Measurements from ENCODE around the gene MMP15. TPM values are rescaled to one million over a fixed set of nuclear protein-coding genes. Genes with fewer than 3 reads are reported as not detected.
"Not testable (repeated sequence)": the region's sequence is repeated elsewhere in the genome, so short reads cannot be mapped to it uniquely, and the experiment has no call there.

MMP15 gene
- 1.9 and 5.0 TPM in 2 replicates for total RNA-seq (2014; rRNA removed)
- 3.4 TPM for polyA plus RNA-seq (2012)

- DNase-seq (ENCODE audit: low read depth): peak; percentile 51
Measured at GRCh38 chr16:58025351-58026138, at the start of gene MMP15. MMP15 (plus strand) TSS chr16:58025754; CDS start chr16:58026351, 597 bp downstream.

GRCh38 chr16:57976331-57976796 is 49.2 kb upstream of the MMP15 start:
- DNase-seq (ENCODE audit: low read depth): no peak

DNA sequence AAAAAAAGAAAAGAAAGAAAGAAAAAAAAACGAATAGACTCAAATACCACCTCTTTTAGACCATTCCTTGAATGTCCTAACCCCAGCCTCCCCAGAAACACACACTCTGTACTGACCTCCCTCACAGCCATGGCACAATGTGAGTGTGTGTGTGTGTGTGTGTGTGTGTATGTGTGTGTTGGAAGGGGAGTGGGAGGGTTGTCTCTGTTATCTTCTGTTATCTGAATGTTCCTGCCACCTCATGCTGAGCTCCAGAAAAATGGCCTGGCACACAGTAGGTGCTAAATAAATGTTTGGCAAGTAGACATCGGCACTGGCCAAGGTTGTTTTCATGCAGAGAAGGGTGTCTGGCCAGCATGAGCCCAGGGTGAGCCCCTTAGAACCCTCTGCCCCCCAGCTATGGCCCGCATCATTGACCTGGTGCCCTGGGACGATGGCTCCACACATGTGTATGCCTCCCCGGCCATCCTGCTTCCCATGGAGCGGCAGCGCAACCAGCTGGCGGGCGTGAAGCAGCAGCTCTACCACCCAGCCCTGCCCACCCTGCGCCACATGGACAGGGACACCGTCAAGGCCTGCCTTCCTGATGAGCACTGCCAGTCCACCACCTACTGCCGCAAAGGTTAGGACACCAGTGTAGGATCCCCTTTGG is 48.0 kb upstream of the MMP15 start:
- DNase-seq (ENCODE audit: low read depth): no peak

DNA sequence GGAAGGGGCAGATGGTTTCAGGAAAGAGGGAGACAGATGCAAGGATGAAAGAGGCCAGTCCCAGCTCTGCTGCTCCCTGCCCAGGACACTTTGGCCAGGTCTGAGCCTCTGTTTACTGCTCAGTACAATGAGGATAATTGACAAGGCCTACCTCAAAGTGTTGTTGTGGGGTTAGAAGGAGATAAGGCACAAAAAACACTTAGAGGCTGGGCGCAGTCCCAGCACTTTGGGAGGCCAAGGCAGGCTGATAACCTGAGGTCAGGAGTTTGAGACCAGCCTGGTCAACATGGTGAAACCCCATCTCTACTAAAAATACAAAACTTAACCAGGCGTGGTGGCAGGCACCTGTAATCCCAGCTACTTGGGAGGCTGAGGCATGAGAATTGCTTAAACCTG is 47.5 kb upstream of the MMP15 start:
- DNase-seq (ENCODE audit: low read depth): not testable (repeated sequence)

DNA sequence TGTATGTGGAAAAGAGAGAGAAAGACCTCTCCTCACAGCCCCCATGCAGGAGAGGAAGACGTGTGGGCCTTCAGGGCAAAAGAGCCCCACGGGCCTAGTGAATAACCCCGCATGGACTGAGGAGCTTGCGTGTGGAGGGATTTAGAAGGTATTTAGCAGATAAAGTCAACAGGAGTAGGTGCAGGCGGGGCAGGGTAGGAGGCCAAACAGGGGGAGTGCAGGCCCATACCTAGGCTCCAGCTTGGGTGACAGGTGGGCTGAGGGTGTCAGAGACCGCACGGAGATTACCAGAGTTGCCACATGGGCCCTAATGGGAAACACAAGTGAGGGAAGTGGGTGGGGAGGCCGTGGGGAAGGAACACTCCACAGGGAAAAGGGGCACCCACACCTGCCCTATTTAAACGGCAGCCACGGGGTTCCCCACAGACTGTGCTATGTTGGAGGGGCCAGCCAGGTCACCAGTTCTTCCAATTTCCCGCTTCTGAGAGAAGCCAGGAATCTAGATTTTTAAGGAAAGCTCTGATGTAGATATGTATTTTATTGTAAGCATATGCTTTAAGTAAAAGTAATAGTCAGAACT is 46.5 kb upstream of the MMP15 start:
- no peak for DNase-seq (ENCODE audit: low read depth)

DNA sequence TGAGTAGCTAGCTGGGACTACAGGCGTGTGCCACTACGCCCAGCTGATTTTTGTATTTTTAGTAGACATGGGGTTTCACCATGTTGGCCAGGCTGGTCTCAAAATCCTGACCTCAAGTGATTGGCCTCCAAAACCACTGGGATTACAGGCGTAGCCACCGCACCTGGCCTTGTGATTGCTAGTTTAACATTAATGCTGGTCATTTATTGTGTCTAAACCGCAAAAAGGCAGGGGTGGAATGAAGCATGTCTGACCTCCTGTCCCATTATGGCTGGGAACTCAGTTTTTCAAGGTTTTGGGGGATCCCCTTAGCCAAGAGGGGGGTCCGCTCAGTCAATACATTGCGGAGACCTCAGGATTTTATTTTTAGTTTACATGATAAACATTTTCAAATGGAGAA is 43.9 kb upstream of the MMP15 start:
- no peak for DNase-seq (ENCODE audit: low read depth)

DNA sequence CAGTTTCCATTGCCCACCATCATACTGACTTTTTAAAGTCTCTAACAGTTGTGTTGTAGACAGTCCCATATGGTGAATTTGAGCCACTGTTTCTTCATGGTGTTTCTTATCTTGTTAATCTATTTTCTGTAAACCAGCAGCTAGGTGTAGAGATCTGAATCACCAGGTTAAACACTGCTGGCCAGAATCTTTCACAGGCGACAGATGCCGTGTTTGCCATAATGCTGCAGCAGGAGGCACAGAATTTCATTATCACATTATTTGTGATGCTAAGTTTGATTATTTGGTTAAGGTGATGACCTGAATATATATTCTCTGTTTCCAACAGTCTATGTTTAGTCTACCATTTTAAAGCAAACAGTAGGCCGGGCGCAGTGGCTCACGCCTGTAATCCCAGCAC is 43.2 kb upstream of the MMP15 start:
- no peak for DNase-seq (ENCODE audit: low read depth)

GRCh38 chr16:57984443-57985203 is 40.9 kb upstream of the MMP15 start:
- DNase-seq (ENCODE audit: low read depth): no peak

DNA sequence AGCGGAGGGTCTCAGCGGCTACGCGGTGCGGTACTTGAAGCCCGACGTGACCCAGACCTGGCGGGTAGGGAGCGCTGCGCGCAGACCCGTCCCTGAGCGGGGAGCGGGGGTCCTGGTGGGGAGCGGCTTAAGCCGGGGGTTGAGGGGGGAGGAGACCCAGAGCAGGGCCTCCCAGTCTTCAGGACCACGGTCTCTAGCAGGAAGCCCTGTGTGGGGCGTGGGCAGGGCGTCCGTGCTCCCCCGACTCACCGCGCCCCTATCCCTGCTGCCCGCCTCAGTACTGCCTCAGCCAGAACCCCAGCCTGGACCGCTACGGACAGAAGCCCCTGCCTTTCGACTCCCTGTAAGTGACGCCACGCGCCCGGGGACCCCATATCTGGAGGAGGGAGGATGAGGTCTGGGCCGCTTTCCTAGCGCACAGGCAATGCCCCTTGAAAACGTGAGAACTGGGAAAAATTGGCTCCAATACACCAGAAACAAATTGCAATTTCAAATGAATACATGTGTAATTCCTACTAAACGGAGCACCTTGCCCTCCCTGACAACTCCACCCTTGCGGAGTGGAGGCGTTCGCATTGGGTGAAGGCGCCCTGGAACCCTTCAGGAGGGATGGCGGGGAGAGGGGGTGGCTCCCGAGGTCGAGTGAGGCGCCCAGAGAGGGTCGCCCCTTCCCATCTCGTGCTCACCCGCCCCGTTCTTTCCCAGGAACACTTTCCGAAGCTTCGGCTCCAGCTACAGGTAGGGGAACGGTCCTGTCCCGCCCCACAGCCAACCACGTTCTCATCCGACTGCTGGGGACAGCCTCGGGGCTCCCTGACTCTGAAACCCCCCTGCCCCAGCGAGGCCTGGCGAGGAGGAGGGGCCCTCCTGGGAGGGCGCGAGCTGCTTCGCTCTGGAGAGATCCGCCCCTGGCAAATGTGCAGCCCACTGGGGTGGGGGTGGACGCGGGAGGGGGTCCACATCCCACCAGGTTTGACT is 40.1 kb upstream of the MMP15 start:
- no peak for DNase-seq (ENCODE audit: low read depth)

DNA sequence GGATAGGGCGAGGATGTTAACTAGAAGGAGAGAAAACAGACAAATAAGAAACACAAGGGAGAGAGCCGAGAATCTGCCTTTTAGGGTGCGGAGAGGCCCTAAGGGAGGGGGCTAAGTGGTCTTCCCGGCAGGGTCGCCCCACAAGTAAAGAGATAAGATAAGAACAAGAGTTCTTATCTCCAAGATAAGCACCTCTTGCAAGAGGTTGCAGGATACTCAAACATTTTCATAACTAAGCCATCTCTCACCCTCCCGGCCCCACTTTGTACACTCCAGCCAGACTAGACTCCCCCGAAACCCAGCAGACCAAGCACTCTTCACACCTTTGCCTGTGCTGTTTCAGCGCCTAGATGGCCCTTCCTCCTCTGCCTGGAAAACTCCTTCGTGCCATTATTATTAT is 39.4 kb upstream of the MMP15 start:
- no peak for DNase-seq (ENCODE audit: low read depth)

DNA sequence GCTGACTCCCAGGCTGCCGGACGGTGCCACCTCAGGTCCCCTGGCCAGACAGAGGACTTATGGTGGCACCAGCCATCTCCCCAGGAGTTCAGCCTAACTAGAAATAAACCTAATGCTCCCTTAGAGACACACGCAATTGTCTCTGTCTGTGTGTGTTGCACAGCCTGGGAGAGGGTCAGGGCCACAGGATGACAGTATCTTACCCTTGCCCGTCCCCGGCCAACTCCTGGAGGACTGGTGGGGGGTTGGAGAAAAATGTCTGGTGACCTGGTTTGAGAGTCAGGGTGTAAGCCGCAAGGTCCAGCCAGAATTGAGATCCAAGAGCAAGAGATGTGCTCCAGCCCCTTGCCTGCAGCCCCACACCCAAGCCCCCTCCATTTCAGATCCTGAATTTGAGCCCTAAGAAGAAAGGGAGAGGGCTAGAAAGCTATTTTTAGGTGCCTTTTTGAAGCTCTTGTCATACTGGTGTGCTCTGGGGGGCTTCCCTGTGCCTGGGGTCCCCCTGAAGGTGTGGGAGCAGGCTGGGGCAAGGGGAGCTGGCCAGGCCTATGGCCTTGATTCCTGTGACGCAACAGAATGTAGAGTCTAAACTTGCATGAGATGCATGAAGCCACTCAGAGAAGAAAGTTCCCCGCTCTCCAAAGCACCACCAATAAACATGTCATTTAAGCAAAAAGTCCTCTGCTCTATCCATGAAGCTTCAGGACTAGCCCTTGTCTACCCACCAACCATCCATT is 37.9 kb upstream of the MMP15 start:
- DNase-seq (ENCODE audit: low read depth): no peak

GRCh38 chr16:57988929-57989328 is 36.6 kb upstream of the MMP15 start:
- no peak for DNase-seq (ENCODE audit: low read depth)

- DNase-seq (ENCODE audit: low read depth): no peak
Measured at GRCh38 chr16:57991551-57992059, 33.9 kb upstream of the MMP15 start.

DNA sequence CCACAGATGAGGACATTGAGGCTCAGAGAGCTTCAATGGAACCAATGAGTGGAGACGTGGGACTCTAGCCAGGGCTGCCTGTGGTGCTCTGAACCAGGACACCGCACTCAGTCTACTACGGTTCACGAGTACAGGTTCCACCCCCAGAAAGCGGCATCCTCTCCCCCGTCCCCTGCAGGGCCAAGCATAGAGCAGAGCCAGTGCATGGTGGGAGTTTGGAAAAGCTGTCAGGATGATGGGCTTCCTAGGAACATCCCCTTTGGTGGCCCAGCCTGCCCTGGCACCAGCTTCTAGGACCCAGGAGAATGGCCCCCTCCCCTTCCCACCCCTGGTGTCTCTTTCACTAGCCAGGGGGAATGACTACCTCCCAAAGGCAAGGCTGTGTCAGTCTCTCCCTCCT is 33.5 kb upstream of the MMP15 start:
- DNase-seq (ENCODE audit: low read depth): no peak

DNA sequence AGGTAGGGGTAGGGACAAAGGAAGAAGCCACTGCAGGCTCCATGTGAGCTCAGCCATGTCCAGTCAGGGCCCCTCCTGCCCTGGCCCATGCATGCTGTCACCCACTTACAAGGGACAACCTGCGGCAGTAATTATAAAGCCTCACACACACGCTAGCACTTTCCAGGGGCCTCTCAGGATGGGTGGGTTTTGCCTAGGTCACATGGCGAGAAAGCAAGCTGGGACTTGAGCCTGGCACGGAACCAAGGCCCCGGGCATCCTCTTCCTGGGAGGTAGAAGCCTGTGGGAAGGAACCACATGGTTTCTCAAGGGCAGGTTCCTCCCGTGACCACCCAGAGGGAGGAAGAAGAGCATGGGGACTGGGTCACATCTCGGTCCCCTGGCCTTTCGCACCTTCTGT is 32.1 kb upstream of the MMP15 start:
- no peak for DNase-seq (ENCODE audit: low read depth)

GRCh38 chr16:57993897-57994296 is 31.7 kb upstream of the MMP15 start:
- DNase-seq (ENCODE audit: low read depth): no peak

GRCh38 chr16:57994361-57994760 is 31.2 kb upstream of the MMP15 start:
- DNase-seq (ENCODE audit: low read depth): no peak

GRCh38 chr16:57994778-57995177 is 30.8 kb upstream of the MMP15 start:
- DNase-seq (ENCODE audit: low read depth): peak; percentile 20

GRCh38 chr16:57995721-57996405 is 29.7 kb upstream of the MMP15 start:
- DNase-seq (ENCODE audit: low read depth): no peak

Measured in LHCN-M2 (cell line).